ENCODE results near the gene LRRC8C. TPM values are rescaled to one million over a fixed set of nuclear protein-coding genes. Genes with fewer than 3 reads are reported as not detected.

LRRC8C gene
- total and polyA plus RNA-seq, 2 of the 8 experiments (the other 6 are each of a cell fraction or from before 2014, with no cell fraction given): 1.1 to 2.1 TPM

- TF ChIP-seq MAX (IDR thresholded peaks at IDR 0.05) (no peak), BCL11A (IDR thresholded peaks at IDR 0.05; ENCODE audit: low read depth in 2 of 2, low read length in 2 of 2) (no peak), USF2 (IDR thresholded peaks at IDR 0.05; ENCODE audit: low read length) (no peak), SP1 (IDR thresholded peaks at IDR 0.05; ENCODE audit: low read depth, low read length) (no peak)
- Histone ChIP-seq H2BK12ac (ENCODE audit: low read depth, low read length) (no peak overlapping the region), H3K9me3 (ENCODE audit: insufficient read depth in 2 of 2, low read depth in 1 of 2, low read length in 1 of 2) (no peaks in the 10 kb centered on the region), H2AK5ac (ENCODE audit: low read depth, low read length) (no peak overlapping the region), H3K9ac (replicated peaks in 1 of 4; ENCODE audit: extremely low read depth in 1 of 4, low read depth in 3 of 4, low read length in 3 of 4) (no peak overlapping the region), H3K23ac (ENCODE audit: insufficient read length) (no peak overlapping the region), H4K91ac (replicated peaks; ENCODE audit: insufficient read length, low read length) (no peak overlapping the region), H3K27me3 (replicated peaks in 1 of 4; ENCODE audit: control insufficient read depth in 3 of 4, extremely low read depth in 1 of 4, insufficient read depth in 3 of 4, low read length in 3 of 4) (no peaks in the 10 kb centered on the region), H3K4me2 (ENCODE audit: insufficient read depth in 1 of 2, low read depth in 2 of 2, low read length in 2 of 2) (no peak overlapping the region), H2BK120ac (replicated peaks; ENCODE audit: low read depth, low read length) (no peak overlapping the region), H3K27ac (ENCODE audit: low read depth, low read length) (no peak overlapping the region), H4K8ac (ENCODE audit: extremely low read depth, insufficient read depth, low read length) (no peak overlapping the region), H3K56ac (replicated peaks; ENCODE audit: insufficient read length, low read depth, low read length) (no peak overlapping the region), H3K23me2 (ENCODE audit: low read depth, low read length) (no peaks in the 10 kb centered on the region), H3K4me3 (ENCODE audit: extremely low read depth in 1 of 4, insufficient read depth in 2 of 4, low read depth in 3 of 4, low read length in 4 of 4) (no peak overlapping the region), H3K36me3 (ENCODE audit: control insufficient read depth in 2 of 4, insufficient read depth in 4 of 4, low read length in 3 of 4) (no peaks in the 10 kb centered on the region), H3K79me2 (ENCODE audit: control insufficient read depth in 1 of 2, insufficient read depth in 2 of 2, low read length in 2 of 2) (no peaks in the 10 kb centered on the region), H2BK20ac (ENCODE audit: low read length) (no peak overlapping the region), H3K4ac (replicated peaks; ENCODE audit: insufficient read length, low read depth, low read length) (no peak overlapping the region), H2BK15ac (ENCODE audit: low read length) (no peak overlapping the region), H3K79me1 (ENCODE audit: low read depth, low read length) (no peaks in the 10 kb centered on the region), H3K18ac (ENCODE audit: extremely low read depth, low read length) (no peak overlapping the region), H4K5ac (ENCODE audit: insufficient read length, low read depth, low read length) (no peak overlapping the region), H2BK5ac (ENCODE audit: low read depth, low read length) (no peak overlapping the region), H2AFZ (ENCODE audit: low read length) (no peak overlapping the region), H3K14ac (ENCODE audit: insufficient read length) (no peak overlapping the region), H4K20me1 (replicated peaks in 1 of 2; ENCODE audit: control insufficient read depth in 1 of 2, insufficient read depth in 2 of 2, low read length in 2 of 2) (no peaks in the 10 kb centered on the region), H3K4me1 (replicated peaks in 1 of 4; ENCODE audit: control insufficient read depth in 3 of 4, insufficient read depth in 4 of 4, low read length in 3 of 4) (no peaks in the 10 kb centered on the region)
- FAIRE-seq (no peak), DNase-seq (ENCODE audit: low read depth in 1 of 2, low spot score in 2 of 2) (no peak)
- ChIA-PET POLR2A (ENCODE audit: partially characterized antibody) (no interaction called here), CTCF (ENCODE audit: partially characterized antibody) (no interaction called here)
- 94% methylated on average over 2 of the region's 2 CpGs; no CpG with 5 or more reads in 1 of the 2 experiments for WGBS, 2 experiments (ENCODE audit: extremely low coverage in 1 of 2, insufficient coverage in 1 of 2, insufficient read length in 1 of 2, insufficient replicate concordance in 2 of 2, low coverage in 1 of 2, low lambda C conversion rate in 2 of 2, missing lambda C conversion rate in 1 of 2)
These were observed 52.5 kb downstream of the LRRC8C start for GRCh38 chr1:89685461-89685860.

Measured in H1 (cell line).